HG03064 (cell line): ENCODE measurements around the gene HOXD8.

Experiments
- ATAC-seq: cut with Tn5 transposase; IDR thresholded peaks from one replicate; pipeline ENCODE4 v1.9.1; 2021; ENCODE audit warnings: low read depth; ENCODE audit not compliant: unreplicated experiment

The HOXD8 gene

GRCh38 chr2:176101842-176102241, 27.7 kb upstream of the HOXD8 start:
- no peak for ATAC-seq

GRCh38 chr2:176102309-176102866, 27.1 kb upstream of the HOXD8 start:
- ATAC-seq: no peak

DNA sequence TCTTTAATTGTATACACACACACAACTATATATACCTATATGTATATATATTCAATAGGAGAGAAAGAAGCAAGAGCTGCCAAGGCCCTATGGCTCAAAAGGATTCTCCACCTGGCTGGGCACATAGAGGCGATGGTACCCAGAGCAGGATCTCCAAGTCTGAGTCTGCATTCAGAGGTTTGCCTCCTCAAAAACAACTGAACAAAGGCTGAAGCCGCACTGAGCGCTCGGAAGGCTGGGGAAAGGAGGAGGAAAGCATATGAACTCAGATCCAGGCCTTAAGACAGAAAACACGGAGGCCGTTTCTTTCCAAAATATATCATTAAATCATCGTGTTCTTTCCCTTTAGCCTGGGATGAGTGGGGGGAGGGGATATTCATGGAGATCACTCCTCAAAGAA, 26.3 kb upstream of the HOXD8 start:
- ATAC-seq: no peak

- ATAC-seq: no peak
Observed at GRCh38 chr2:176103742-176104315, 25.7 kb upstream of the HOXD8 start.

GRCh38 chr2:176104316-176105077, 25.0 kb upstream of the HOXD8 start:
- ATAC-seq: no peak

DNA sequence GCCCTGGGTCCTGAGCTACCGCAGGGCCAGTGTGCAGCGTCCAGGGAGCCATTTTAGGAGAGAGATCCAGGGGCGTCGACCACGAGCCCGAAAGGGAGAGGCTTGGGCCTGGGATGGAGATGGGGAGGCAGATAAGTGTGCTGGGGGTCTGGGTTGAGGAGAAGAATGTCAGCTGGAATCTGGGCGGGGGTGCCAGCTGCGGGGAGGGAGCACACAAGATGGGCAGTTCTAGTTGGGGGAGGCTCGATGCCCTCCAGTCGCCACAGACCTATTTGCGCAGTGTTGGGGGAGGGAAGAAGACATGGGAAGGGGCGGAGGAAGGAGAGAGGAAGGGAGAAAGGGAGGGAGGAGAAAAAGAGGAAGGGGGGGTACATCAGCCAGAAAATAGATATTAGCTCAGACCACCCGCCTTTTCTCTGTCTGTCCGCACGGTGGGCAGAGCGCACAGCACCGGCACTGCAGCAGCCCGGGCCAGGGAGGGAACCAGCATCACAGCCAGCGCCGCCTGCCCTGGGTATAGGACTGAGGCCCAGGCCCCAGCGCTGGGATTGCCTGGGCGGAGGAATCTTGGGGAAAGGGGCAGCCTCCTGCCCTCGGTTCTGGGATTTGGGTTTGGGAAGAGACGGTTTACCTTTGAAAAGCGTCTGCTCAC, 24.3 kb upstream of the HOXD8 start:
- ATAC-seq: no peak

DNA sequence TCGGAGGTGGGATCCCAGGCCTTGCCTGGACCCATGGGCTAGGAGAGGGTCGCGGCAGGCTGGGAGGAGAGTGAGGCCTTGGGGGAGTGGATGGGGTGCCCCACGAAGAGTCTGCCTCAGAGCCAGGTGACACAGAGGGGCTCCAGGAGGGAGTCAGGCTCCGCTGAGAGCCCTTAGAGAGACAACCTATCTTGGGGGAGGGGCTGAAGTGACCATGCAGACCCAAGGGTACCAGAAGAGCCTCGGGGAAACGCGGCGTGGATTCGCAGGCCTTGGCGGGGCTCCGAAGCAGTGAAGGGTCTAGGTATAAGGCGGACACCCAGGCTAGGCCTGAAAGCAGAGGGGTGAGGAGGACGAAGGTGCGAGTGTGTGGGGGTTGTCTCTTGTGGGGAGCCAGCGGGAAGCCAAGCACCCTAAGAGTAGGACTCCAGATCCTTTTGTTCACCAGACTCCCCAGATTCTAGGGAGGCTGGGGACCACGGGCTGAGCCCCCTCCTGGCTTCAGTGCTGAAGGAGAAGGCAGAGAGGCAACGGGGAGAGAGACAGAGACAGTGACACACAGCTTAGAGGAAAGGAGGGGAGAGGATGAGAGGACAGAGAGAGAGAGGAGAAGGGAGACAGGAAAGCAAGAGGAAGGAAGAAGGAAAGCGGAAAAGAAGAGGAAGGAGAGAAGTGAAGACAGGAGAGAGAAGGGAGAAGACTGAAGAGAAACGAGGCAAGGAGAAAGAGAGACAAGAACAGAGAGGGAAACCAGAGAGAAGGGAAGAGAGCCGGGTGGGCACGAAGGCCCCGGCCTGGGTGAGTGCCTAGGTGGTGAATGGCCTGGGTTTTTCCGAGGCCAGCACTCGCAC, 23.6 kb upstream of the HOXD8 start:
- no peak for ATAC-seq

DNA sequence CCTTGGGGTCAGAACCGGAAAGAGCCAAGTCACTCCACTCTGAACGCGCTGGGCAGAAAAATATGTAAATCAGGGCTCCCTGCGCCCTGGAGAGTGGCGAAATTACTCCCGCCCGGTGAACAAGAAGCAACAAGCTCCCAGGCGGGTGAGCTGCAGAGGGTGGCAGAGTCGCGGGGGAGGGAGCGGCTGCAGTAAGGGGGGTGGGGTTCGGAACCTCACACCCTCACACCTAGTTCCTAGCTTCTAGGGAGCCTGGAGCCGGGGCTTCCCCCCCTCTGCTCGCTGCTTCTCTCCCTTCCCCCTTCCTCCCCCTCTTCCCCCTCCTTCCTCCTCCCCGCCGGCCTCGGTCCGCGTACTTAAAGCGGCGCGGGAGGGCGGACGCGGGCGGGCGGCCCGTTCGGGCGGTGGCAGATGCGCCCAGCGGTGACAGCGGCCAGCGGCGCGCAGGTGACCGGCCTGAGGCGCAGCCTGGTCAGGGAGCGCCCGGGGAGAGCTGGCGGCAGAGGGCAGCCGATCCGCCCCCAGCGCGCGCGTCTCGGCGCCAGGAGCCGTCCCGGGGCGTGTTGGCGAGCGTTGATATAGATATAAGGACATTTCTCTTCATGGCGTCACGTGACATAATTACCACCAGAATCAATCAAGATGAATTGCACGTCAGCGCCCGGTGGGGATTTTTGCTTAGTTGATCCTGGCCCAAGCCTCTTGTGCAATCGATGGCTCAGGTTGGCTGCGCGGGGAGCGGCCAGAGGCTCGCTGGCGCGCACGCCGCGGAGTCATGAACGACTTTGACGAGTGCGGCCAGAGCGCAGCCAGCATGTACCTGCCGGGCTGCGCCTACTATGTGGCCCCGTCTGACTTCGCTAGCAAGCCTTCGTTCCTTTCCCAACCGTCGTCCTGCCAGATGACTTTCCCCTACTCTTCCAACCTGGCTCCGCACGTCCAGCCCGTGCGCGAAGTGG, 22.6 kb upstream of the HOXD8 start, which contains the start of gene HOXD11:
TSS of gene HOXD11 (plus strand) at position 700 of the 959 bp plus-strand sequence. CDS start at position 776, 76 bp downstream.
- no peak for ATAC-seq

- no peak for ATAC-seq
Observed at GRCh38 chr2:176107731-176108181, 21.7 kb upstream of the HOXD8 start.

DNA sequence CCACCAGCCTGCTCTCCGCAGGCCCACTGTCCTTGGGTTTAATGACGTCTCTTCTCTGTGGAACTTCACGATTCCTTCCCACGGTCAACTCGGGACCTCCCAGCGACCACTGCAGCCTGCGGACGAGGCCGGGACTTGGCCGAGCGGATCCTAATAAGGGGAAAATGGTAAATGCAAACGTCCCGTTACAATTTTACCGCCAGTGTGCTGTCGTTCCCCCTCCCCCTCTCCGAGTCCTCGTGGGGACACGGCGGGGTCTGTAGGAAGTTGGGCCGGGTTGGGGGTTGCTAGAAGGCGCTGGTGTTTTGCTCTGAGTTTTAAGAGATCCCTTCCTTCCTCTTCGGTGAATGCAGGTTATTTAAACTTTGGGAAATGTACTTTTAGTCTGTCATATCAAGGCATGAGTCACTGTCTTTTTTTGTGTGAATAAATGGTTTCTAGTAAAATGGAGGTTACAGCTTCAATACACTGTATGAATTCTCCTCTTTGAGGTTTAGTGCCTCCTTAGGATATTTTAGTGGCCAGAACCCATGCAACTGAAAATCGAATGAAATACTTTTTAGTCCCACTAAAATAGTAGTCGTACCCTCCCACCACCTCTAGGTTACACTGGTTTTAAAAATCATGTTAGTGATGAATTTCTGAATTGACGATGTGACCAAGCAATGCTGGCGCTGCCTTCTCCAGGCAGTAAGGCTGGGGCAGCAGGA, 20.2 kb upstream of the HOXD8 start:
- no peak for ATAC-seq

DNA sequence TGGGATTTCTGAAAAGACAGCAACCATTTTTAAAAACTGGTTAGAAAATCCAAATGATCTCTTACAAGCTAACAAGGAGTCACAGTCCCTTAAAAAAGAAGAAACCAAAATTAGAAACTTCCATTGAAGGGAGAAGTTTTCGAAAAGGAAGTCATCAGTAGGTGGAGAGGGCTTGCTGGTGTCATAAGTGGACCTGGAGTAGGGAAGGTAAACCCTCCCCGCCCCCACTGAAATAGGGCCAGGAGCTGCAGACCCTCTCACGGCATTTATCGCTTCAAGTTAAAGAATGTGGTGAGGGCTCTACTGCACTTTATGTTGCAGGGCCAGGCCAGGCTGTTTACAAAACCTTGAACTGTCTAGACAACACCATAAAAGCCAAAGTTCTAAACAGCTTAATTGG, 19.6 kb upstream of the HOXD8 start:
- no peak for ATAC-seq

GRCh38 chr2:176110415-176111308, 18.8 kb upstream of the HOXD8 start:
- ATAC-seq: no peak

- ATAC-seq: no peak
Observed at GRCh38 chr2:176111309-176111663, 18.2 kb upstream of the HOXD8 start.

DNA sequence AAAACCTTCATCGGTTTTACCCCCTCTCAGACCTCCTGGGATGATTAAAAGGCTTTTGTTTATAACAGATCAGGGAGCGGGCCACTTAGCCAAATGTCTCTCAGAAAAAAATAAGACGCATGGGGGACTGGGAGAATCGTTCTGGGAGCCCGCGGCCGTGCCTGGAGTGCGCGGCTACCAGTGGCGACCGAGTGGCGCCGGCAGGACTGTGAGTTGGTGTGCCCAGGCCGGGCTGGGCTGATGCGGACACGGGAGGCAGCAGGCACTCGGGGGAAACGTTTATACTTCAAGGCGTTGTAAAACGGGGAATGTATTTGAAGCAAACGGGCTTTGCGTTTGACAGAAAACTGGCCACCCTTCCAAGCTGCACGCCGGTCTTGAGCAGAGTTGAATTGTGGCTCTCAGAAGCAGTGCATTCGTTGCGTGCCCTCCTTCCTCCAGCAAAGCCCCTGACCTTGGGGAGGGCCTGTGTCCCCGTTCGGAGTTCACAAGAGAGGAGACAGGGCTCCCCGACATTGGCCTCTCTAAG, 17.6 kb upstream of the HOXD8 start:
- ATAC-seq: no peak

DNA sequence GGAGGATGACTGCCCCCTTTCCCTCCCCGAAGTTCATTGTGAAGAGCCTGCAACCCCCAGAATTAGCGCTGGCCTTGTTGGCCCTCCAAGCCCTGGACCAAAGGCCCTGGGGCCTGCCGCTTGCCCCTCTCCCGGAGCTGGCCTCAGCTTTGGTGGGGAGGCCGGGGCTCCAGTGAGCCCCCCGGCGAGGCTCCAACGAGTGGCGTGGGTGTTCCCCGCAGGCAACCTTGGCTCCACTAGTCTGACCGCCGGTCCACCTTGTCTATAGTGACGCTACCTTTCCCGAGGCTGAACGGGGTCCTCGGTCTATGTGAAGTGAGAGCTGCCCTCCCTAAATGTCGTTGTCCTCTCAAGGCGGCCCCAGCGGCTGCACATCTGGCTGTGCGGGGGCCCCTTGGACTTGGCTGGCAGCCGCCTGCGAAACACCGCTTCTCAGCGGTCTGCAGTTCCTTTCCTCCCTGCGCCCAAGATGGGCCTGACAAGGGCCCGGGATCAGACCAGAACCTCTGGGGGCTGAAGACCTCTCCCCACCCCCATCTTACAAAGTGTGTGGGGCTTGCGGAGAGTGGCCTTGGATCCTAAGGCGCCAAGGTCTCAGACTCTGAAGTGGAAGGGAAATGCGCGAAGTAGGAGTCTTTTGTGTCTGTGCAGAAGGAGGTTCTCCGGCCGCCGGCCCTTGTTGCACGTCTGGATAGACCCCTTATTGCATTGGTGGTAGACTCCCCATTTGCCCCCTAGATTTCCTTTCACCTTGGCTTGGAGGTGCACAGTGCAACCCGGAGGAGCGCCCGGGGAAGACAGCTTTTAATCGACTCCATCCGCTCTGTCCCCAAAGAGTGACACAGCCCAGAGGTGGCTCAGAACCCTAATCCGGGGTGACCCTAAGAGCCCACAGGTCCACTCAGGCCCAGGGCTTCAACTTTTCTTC, 16.9 kb upstream of the HOXD8 start:
- no peak for ATAC-seq

DNA sequence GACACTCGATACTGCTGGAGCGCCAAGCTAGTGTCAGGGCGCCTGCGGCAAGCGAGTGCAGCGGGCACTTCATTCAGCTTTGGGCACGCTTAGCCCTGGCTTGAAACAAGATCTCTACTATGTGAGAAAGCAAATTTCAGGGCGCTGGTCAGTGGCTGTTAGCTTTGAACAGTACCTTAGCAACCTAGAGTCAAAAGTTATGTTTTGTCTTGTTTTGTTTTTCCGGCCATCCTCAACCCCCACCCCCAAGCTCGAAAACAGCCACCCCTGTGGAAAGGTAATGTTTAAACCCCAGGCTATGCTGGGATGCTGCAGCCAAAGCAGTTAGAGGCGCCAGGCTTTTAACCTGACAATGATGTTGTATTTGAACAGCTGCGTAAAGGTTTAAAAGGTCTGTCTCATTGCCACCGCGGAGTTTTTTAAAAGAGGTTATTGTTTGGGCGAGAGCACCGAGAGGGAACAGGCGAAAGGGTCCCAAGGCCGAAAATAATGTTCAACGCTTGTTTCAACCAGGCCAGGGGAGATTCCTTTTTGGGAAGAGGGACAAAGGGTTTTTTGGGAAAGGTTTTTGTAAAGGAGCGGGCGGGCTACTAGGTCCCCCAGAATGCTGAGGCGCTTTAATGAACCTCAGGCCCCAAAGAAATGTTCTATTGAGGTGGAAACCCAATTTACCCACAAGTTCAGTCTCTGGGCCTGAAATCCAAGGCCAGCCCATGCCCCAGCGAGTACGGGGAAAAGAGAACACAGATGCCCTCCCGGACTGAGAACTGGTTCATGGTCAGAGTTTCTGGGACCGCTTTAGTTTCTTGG, 15.2 kb upstream of the HOXD8 start:
- ATAC-seq: no peak
